Renal cortical epithelial cell (primary cell): Measurements from ENCODE around the gene HACD1. TPM values are rescaled to one million over a fixed set of nuclear protein-coding genes. Genes with fewer than 3 reads are reported as not detected.
"Not testable (repeated sequence)": the region's sequence is repeated elsewhere in the genome, so short reads cannot be mapped to it uniquely, and the experiment has no call there.

ENCODE experiments used
- DNase-seq: peaks from one replicate; pipeline ENCODE4 v3.0.0-alpha.2; 2011; ENCODE audit warnings: low read depth
- total RNA-seq: library from RNA; depleted of rRNA; stranded (reverse); fragments of >200 nt; gene quantifications from 2 replicates; pipeline ENCODE4 v1.2.3, GENCODE V29; 2014

Gene HACD1
- total RNA-seq, 1 donor from 2014 or later: 24.5 TPM

- peak; percentile 80 for DNase-seq
Observed at GRCh38 chr10:17643755-17644484, 26.7 kb upstream of the HACD1 start, which contains the start of gene STAM. STAM (plus strand) TSS chr10:17644151; CDS start chr10:17644340, 189 bp downstream.

- peak; percentile 80 for DNase-seq
Observed at GRCh38 chr10:17643339-17643754, 26.2 kb upstream of the HACD1 start.

- no peak for DNase-seq
Observed at GRCh38 chr10:17640331-17640816, 23.2 kb upstream of the HACD1 start.

- no peak for DNase-seq
Observed at GRCh38 chr10:17637869-17638268, 20.7 kb upstream of the HACD1 start.

- DNase-seq: no peak
Observed at GRCh38 chr10:17633353-17633752, 16.2 kb upstream of the HACD1 start.

- not testable (repeated sequence) for DNase-seq
Observed at GRCh38 chr10:17632590-17632989, 15.4 kb upstream of the HACD1 start.

GRCh38 chr10:17626656-17627055 lies 9.5 kb upstream of the HACD1 start:
- no peak for DNase-seq

GRCh38 chr10:17624996-17625395 lies 7.8 kb upstream of the HACD1 start:
- no peak for DNase-seq

GRCh38 chr10:17622061-17622460 lies 4.9 kb upstream of the HACD1 start:
- DNase-seq: no peak

GRCh38 chr10:17616403-17617030 lies 657 bp downstream of the HACD1 start:
- DNase-seq: peak; percentile 34

- no peak for DNase-seq
Observed at GRCh38 chr10:17609523-17610079, 7.6 kb downstream of the HACD1 start.

- DNase-seq: peak; percentile 65
Observed at GRCh38 chr10:17607603-17608332, 9.4 kb downstream of the HACD1 start.

- no peak for DNase-seq
Observed at GRCh38 chr10:17607060-17607459, 10.1 kb downstream of the HACD1 start.

- no peak for DNase-seq
Observed at GRCh38 chr10:17606547-17607040, 10.6 kb downstream of the HACD1 start.

- DNase-seq: no peak
Observed at GRCh38 chr10:17605936-17606335, 11.2 kb downstream of the HACD1 start.

- DNase-seq: peak; percentile 44
Observed at GRCh38 chr10:17599089-17599488, 18.1 kb downstream of the HACD1 start.

- no peak for DNase-seq
Observed at GRCh38 chr10:17597386-17597785, 19.8 kb downstream of the HACD1 start.

- DNase-seq: no peak
Observed at GRCh38 chr10:17590969-17591645, 26.1 kb downstream of the HACD1 start.

GRCh38 chr10:17589316-17589715 lies 27.9 kb downstream of the HACD1 start:
- not testable (repeated sequence) for DNase-seq

- DNase-seq: no peak
Observed at GRCh38 chr10:17588420-17588819, 28.8 kb downstream of the HACD1 start.

- not testable (repeated sequence) for DNase-seq
Observed at GRCh38 chr10:17587321-17587720, 29.9 kb downstream of the HACD1 start.
